Measurements from ENCODE around the gene UNC93A.

Gene UNC93A

DNA sequence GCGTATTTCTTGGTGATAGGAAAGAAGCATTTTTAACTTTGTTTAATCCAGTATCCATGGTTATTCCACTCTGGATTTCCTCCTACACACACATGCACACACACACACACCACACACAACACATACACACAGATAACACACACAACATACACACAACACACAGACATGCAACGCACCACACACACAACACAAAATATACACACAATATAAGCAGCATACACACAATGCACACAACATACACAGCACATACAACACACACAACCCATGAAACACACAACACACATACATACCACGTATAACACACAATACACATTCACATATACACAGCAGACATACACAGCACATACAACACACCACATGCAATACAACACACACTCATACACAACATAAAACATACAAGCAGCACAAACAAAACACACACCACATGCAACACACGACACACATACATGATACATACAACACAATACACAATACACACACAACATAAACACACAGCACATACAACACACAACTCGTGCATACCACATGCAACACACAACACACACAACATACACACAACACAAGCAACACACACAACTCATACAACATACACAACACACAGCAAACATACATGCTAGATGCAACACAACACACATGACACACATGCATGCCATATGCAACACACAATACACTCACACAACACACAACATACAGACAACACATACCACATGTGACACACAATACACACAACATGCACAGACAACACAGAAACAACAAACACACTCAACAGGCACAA is 46.7 kb downstream of the UNC93A start:
- H3K4me3 ChIP-seq (ENCODE audit: low read depth, low read length) = no peak overlapping the region
- TF ChIP-seq, protein P1, sequence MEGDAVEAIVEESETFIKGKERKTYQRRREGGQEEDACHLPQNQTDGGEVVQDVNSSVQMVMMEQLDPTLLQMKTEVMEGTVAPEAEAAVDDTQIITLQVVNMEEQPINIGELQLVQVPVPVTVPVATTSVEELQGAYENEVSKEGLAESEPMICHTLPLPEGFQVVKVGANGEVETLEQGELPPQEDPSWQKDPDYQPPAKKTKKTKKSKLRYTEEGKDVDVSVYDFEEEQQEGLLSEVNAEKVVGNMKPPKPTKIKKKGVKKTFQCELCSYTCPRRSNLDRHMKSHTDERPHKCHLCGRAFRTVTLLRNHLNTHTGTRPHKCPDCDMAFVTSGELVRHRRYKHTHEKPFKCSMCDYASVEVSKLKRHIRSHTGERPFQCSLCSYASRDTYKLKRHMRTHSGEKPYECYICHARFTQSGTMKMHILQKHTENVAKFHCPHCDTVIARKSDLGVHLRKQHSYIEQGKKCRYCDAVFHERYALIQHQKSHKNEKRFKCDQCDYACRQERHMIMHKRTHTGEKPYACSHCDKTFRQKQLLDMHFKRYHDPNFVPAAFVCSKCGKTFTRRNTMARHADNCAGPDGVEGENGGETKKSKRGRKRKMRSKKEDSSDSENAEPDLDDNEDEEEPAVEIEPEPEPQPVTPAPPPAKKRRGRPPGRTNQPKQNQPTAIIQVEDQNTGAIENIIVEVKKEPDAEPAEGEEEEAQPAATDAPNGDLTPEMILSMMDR (IDR thresholded peaks at IDR 0.05; ENCODE audit: borderline replicate concordance, insufficient read depth, low read depth, low read length) = no peak

DNA sequence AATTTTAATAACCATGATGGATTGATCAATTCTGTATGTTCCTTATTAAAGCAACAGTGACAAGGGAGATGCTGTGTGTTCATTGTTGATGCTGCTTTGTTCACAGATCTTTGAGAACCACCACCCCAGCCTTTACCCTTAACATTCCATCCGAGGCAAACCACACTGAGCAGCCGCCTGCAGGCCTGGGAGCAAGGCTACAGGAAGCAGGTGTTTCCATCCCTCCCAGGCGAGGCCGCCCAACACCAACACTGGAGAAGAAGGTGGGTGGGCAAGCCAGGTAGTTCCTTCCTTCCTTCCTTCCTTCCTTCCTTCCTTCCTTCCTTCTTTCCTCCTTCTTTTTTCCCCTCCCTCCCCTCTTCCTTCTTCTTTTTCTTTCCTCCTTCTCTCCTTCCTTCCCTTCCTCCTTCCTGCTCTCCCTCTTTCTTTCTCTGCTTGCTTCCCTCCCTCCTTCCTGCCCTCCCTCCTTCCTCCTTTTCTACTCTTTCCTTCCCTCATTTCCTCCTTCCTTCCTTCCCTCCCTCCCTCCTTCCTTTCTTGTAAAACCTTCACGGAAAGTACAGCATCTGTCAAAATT is 47.5 kb downstream of the UNC93A start:
- TF ChIP-seq, protein P1 (IDR thresholded peaks at IDR 0.05; ENCODE audit: borderline replicate concordance, insufficient read depth, low read depth, low read length) = no peak
- H3K4me3 ChIP-seq (ENCODE audit: low read depth, low read length) = no peak overlapping the region

DNA sequence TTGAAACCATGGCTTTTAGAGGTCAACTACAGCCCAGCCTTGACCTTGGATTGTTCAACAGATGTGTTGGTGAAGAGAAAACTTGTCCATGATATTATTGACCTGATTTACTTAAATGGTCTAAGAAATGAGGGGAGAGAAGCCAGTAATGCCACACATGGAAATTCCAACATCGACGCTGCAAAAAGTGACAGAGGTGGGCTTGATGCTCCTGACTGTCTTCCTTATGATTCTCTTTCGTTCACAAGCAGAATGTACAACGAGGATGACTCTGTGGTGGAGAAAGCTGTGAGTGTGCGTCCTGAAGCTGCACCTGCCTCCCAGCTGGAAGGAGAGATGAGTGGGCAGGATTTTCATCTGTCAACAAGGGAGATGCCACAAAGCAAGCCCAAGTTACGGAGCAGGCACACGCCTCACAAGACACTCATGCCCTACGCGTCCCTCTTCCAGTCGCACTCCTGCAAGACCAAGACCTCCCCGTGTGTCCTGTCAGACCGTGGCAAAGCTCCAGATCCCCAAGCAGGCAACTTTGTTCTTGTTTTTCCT is 50.0 kb downstream of the UNC93A start:
- H3K4me3 ChIP-seq (ENCODE audit: low read depth, low read length) = no peak overlapping the region
- TF ChIP-seq, protein P1 (IDR thresholded peaks at IDR 0.05; ENCODE audit: borderline replicate concordance, insufficient read depth, low read depth, low read length) = no peak

DNA sequence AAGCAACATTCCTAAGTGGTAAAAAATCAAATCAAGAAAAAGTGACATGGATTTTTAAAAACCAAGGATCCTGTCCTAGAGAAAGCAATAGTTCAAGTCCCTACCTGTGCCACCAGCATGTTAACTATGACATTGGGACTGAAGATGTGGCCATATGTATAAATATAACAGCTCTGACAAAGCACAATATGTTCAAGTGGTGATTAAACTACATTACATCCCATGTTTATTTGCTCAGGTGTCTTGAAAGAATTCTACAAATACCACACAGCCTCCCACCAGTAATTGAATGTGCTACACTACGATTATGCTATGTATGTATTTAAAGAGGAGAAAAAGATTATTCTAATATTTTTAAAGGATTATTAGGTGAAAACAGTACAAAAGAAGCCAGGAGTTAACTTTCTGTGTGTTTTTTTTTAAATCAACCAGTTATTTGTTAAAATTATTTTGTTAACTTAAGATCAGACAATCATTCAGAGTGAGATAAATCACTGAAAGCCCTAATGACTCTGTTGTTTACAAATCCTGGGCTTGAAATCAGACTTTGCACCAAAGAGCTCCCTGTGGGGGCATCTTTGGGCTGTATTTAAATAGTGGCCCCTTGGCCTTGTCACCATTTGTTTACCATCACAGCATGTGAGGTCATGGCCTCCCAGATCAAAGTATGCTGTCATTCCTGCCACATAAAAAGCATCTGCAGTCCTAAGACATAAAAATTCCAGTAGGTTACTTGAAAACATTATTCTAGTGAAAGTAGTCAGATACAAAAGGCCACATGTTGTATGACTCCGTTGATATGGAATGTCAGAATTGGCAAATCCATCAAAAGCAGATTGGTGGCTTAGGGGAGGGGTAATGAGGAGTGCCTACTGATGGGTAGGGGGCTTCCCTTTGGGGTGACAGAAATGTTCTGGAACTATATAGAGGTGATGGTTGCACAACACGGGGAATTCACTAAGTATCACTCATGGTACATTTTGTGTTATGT is 50.8 kb downstream of the UNC93A start:
- no peak overlapping the region for H3K4me3 ChIP-seq (ENCODE audit: low read depth, low read length)
- TF ChIP-seq, protein P1 (IDR thresholded peaks at IDR 0.05; ENCODE audit: borderline replicate concordance, insufficient read depth, low read depth, low read length) = no peak

DNA sequence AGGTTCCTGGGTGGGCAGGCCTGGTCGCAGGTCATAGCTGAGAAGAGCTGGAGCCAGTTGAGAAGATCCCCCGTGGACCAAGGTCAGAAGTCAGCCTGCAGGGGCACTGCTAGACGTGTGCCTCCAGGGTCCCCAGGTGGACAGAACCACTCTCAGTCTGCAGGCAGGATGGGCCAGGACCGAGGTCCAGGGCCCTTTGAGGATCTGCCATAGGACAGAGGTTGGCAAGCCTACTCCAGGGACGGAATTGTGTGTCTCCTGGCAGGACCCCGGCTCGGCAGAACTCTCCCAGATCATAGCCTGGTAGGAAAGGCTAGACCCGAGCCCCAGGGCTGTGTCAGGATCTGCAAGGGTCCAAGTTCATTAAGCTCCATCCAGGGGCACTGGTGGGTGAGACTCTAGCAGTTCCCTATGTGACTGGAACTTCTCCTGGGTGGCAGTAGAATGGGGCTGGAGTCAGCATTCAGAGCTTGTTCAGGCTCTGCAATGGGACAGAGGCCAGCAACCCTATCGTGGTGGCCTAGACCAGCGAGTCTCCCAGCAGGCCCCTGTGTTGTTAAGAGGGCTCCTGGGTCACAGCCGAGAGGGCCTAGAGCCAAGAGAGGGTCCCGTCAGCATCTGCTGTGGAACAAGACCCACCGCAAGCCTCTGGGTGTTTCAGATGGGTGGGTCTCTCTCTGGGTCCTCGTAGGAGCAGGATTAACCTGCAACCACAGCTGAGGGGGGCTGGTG is 51.9 kb downstream of the UNC93A start:
- H3K4me3 ChIP-seq (ENCODE audit: low read depth, low read length) = no peak overlapping the region
- TF ChIP-seq, protein P1 (IDR thresholded peaks at IDR 0.05; ENCODE audit: borderline replicate concordance, insufficient read depth, low read depth, low read length) = no peak

DNA sequence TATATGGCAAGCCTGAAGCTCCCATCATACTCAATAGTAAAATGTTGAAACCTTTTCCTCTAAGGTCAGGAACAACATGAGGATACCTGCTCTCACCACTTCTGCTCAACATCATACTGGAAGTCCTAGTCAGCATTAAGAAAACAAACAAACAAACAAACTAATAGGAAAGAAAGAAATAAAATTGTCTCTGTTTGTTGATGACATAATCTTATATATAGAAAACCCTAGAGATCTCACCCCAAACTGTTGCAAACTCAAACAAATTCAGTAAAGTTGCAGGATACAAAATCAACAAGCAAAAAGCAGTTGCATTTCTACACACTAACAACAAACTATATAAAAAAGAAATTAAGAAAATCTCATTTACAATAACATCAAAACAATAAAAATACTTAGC is 54.2 kb downstream of the UNC93A start:
- TF ChIP-seq, protein P1 (IDR thresholded peaks at IDR 0.05; ENCODE audit: borderline replicate concordance, insufficient read depth, low read depth, low read length) = no peak
- no peak overlapping the region for H3K4me3 ChIP-seq (ENCODE audit: low read depth, low read length)
